Activated T-cell treated with anti-CD3 and anti-CD28 coated beads for 48 hours (primary cell): ENCODE measurements around the gene ERCC8.
A peak's percentile ranks its signal among the peaks of the same experiment; 100 is the strongest.
"Not testable (repeated sequence)": the region's sequence is repeated elsewhere in the genome, so short reads cannot be mapped to it uniquely, and the experiment has no call there.

Experiments used
- DNase-seq: peaks from one replicate; pipeline ENCODE4 v3.0.0-alpha.2; 2020; ENCODE audit warnings: low read depth

ERCC8 gene, protein sequence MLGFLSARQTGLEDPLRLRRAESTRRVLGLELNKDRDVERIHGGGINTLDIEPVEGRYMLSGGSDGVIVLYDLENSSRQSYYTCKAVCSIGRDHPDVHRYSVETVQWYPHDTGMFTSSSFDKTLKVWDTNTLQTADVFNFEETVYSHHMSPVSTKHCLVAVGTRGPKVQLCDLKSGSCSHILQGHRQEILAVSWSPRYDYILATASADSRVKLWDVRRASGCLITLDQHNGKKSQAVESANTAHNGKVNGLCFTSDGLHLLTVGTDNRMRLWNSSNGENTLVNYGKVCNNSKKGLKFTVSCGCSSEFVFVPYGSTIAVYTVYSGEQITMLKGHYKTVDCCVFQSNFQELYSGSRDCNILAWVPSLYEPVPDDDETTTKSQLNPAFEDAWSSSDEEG

DNA sequence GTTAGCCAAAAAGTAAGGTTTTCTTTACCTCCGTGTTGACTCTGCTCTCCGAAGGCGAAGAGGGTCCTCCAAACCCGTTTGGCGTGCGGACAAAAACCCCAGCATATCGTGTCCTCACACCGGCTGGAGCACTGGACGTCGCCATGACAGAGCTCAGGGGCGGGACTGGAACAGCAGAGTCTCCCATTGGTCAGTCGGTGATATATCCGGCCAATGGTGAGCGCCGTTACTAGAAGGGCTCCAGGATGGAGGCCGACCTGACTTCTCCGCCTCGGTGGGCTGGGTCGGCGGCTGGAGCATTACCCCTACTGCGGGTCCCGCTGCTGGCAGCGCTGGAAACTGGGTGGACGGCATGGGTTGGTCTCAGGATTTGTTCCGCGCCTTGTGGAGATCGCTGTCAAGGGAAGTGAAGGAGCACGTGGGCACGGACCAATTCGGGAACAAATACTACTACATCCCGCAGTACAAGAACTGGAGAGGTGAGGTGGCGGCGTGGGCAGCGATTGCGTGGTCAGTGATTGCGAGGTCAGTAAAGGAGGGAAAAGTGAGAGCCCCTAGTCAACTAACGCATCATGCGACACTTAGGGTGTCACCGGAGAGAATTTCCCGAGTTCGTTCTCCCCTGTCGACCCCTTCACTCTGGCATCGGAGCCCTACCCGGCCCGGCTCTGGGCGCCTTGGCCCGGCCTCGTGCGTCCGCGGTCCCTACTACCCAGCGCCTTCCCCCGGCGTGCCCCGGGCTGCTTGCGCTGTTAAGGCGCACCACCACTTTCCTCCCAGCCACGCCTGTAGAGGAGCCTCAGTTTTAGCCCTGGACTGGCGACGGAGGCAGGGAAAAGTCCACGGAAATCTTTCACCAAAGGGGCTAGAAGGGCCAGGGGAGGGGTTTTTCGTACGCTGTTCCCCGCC, at the start of gene ERCC8, which contains the start of gene NDUFAF2:
Gene ERCC8, minus strand, starts transcription at position 167 of the 909 bp plus-strand sequence. Its CDS starts 62 bp downstream, at position 105.
Gene NDUFAF2, plus strand, starts transcription at position 302 of the 909 bp plus-strand sequence. Its CDS starts 51 bp downstream, at position 353.
- peak; percentile 77 for DNase-seq

DNA sequence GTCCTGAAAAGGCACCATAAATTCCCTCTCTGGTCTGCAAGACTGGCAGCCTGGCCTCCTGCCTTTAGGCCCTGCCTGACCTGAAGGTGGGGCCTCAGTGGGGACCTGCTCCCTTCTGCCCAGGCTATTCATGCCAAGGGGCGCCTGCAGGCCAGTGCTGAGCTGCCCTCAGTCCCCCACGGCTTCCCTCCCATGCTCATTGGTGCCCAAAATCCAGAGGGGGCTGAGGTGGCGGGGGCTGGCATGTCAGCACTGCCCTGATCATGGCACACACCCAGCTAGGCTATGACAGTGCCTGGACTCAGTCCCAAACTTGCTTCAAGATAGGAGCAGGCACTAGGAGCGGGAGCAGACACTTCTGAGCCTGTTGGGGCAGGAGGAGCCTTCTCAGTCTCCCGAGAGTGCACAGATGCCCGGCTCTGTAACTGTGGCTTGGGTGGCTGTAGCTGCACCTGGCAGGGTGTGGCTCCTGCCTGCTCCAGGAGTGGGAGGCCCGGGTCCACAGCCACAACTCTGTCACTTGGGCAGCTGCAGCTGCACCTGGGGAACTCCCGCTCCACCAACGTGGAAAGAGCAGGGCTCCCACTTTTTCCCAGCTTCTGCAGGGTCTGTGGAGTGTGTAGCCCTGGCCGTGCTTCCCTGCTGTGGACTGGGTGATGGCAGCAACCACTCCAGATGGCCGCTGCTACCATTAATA, 49.2 kb upstream of the ERCC8 start:
- no peak for DNase-seq

DNA sequence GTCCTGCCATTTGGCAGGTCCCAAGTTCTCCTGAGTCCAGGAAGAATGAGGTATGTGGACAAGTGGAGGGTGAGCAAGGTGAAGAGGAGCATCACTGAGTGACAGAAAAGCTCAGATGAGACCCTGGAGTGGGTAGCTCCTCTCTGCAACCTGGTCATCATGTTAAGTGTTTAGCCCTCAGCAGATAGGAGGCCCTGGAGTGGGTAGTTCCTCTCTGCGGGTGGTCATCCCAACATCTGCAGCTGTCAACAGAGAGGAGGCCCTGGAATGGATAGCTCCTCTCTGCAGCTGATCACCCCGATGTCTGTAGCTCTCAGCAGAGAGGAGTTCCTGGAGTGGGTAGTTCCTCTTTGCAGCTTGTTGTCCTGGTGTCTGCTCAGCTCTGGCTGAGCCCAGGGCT, 48.6 kb upstream of the ERCC8 start:
- DNase-seq, result no peak

DNA sequence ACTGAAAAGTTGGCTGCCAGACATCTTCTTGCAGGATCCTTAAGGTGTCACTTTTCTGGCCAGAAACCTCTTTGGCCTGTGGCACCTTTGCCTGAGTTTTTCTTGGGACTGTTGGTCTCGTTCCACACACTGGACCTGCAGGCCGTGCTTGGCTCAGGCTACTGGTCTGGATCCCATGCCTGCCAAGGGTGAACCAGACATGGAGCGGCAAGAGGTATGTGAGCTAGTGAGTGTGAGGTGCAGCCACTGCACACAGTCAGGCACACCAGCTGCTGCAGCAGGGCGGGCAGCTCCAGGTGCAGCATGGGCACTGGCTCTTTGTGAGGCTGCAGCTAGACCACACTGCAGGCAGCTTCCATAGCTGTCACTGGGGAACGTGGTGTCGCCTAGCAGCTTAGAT, 48.0 kb upstream of the ERCC8 start:
- no peak for DNase-seq

DNA sequence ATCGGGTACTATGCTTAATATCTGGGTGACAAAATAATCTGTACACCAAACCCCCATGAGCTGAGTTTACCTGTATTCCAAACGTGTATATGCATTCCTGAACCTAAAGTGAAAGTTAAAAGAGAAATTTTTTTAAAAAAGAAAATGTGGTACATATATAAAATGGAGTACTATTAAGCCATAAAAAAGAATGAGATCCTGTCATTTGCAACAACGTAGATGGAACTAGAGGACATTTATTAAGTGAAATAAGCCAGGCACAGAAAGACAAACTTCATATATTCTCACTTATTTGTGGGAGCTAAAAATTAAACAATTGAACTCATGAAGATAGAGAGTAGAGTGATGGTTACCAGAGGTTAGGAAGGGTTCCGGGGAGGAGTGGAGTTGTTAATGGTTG, 44.9 kb upstream of the ERCC8 start:
- DNase-seq, result no peak

DNA sequence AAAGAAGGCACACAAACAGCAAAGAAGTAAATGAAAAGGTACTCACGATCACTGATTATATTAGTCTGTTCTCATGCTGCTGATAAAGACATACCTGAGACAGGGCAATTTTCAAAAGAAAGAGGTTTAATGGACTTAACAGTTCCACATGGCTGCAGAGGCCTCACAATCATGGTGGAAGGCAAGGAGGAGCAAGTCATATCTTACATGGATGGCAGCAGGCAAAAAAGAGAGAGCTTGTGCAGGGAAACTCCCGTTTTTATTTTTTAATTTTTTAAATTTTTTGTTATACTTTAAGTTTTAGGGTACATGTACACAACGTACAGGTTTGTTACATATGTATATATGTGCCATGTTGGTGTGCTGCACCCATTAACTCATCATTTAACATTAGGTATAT, 37.3 kb upstream of the ERCC8 start:
- not testable (repeated sequence) for DNase-seq

DNA sequence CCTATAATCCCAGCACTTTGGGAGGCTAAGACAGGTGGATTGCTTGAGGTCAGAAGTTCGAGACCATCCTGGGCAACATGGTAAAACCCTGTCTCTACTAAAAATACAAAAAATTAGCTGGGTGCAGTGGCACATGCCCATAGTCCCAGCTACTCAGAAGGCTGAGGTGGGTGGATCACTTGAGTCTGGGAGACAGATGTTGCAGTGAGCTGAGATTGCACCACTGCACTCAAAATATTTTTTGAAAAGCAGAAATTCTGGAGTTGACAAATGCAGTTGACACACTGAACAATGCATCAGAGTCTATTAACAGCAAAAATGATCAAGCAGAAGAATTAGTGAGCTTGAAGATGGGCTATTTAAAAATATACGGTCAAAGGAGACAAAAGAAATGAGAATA, 35.6 kb upstream of the ERCC8 start:
- no peak for DNase-seq

DNA sequence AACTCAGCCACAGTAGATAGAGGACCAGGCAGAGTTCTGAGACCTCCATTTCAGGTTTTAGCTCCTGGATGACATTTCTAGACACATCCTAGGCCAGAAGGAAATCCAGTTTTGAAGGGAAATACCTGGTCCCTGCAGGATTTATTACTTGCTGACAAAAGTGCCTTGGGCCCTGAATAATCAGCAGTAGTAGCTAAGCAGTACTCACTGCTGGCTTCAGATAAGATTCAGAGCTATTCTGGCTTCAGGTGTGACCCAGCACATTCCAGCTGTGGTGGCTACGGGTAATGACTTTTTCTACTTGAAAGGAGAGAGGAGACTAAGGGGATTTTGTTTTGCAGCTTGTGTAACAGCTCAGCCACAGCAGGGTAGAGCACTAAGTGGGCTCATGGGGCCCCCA, 34.1 kb upstream of the ERCC8 start:
- no peak for DNase-seq

DNA sequence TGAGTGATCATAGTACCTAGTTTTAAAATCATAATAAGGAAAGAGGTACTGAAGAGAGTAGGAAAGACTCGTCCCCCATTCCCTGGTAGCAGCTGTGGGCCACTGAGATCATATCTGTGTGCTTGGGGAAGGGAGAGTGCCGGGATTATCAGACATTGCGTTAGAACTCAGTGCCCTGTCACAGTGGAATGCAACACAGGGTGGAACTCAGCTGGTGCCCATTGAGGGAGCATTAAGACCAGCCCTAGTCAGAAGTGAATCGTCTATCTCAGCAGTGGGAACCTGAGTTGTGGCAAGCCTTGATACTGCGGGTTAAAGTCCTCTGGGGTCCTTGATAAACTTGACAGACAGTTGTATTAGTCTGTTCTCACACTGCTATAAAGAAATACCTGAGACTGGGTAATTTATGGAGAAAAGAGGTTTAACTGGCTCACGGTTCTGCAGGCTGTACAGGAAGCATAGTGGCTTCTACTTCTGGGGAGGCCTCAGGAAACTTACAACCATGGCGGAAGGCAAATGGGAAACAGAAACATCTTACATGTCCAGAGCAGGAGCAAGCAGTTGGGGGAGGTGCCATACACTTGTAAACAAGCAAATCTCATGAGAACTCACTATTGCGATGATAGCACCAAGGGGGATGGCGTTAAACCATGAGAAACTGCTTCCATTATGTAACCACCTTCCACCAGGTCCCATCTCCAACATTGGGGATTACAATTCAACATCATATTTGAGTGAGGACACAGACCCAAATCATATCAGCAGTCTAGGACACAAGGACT, 33.3 kb upstream of the ERCC8 start:
- no peak for DNase-seq

DNA sequence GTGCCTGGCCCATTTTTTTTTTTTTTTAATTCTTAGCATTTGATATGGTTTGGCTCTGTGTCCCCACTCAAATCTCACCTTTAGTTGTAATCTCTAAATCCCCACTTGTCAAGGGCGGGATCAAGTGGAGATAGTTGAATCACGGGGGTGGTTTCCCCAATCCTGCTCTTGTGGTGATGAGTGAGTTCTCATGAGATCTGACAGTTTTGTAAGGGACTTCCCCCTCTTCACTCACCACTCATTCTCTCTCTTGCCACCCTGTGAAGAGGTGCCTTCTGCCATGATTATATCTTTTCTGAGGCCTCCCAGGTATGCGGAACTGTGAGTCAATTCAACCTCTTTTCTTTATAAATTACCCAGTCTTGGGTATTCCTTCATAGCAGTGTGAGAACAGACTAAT, 27.4 kb upstream of the ERCC8 start:
- peak; percentile 40 for DNase-seq

DNA sequence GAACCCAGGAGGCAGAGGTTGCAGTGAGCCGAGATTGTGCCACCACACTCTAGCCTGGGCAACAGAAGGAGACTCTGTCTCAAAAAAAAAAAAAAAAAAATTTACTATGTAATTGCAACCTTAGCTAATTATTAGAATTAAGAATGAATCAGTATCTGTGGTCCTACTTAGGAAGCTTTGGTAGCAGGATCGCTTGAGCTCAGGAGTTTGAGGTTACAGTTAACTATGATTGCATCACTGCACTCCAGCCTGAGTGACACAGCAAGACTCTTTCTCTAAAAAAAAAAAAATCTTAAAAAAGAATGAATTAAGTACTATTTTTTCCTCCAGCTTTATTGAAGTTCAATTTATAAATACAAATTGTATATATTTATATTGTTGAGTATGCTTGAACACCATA, 16.8 kb upstream of the ERCC8 start:
- DNase-seq, result no peak

DNA sequence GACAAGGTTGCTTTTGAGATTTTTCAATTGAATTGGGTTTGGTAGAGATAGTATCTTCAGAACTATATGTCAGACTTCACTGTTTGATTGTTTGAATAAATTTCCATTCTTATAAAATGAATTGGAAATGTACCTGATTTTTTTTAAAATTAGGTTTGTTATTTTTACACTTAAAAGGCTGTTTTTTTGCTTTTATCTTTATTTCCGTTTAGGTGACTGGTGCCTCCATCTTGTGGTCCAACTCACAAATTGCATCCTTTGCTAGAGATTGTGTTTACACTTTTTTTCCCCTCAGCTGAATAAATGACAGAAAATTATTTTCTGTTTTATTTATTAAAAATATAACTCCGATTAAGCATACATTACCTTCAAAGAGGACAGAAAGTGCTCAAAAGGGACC, 15.7 kb upstream of the ERCC8 start:
- no peak for DNase-seq

DNA sequence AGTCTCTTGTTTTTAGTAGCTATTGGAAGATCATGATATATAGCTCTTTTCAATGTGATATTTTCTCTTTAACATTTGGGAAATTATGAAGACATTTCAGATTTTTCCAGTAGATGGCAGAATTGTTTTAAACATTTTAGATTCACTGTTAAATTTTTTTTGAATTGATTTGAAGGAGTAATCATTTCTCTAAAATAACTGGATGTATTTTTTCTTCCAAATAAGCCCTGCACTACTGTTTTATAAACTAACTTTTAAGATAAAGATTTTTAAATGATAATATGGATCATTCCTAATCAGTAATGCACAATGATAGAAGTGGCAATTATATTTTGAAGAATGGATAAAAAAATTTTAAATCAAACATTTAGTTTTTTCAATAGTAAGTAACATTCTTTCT, 14.3 kb upstream of the ERCC8 start:
- no peak for DNase-seq

DNA sequence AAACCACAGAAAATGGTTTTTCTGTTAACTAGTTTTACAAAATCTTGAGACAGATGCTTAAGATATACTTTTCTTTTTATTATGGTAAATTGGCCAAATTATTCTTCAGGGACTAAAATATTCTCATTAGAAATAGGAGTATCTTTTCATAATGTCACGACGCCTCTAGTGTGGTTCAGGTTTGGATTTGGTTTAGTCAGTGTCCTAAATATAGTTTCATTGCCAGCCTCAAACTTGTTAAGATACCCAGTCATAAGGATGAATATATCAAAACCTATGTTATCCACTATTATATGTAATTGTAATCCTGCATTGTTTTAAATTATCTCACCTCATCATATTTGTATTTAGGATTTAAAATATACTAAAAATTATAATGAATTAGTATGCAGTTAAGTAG, 13.8 kb upstream of the ERCC8 start:
- DNase-seq, result no peak

DNA sequence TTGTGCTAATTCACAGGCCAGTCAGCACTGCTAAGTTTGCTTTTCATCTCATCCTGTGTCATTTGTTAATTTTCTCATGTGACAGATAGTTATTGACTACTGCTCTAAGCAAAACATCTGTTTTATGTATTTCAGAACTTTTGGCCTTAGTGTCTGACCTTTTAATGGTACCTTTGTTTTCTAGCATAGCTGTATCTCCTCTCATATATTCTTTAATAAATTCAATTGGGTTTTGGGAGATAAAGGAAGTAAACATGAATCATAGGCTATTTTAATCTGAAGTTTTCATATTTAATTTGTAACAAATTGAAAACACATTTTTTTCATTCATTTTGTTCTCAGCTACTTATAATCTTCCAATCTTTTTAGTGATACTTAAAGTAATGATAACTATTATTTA, 13.2 kb upstream of the ERCC8 start:
- DNase-seq, result no peak

DNA sequence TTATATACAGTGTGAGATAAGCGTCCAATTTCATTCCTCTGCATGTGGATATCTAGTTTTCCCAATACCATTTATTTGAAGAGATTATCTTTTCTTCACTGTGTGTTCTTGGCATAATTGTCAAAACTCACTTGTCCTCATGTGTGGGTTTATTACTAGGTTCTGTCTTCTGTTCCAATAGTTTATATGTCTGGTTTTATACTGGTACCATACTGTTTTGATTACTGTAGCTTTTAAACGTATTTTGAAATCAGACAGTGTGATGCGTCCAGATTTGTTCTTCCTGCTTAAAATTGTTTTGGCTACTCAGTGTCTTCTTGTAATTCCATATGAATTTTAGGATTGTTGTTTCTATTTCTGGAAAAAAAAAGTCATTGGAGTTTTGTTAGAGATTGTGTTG, 10.4 kb upstream of the ERCC8 start:
- DNase-seq, result no peak

DNA sequence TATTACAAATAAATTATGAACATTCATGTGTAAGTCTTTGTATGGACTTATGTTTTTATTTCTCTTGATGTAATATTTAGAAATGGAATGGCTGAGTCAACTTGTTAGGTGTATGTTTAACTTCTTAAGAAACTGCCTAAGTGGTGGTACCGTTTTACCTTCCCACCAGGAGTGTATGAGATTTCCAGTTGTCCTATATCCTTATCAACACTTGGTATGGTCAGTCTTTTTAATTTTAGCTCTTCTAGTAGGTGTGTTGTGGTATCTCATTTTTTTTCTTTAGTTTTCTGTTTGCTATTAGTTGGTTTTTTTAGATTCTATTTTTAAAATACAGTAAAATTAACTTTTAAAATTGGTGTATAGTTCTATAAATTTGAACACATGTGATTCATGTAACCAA, 3.9 kb upstream of the ERCC8 start:
- no peak for DNase-seq

DNA sequence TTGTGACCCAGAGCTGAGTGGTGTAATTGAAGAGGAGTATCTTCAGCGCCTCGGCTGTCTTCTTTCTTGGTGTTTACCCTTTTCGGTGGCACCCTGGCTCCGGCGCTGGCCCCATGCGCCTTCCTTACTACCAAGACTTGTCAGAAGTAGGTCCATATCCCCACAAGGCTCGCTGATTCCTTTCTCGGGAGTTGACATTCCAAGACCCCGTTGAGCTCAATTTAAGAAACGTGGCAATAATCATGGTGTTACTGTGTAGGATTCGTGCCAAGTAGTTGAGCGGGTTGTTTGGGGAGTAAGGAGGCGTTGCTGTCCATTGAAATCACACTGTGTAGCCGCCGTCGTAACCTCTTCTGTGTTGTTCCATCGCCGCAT, 930 bp upstream of the ERCC8 start:
- DNase-seq, result peak; percentile 8

DNA sequence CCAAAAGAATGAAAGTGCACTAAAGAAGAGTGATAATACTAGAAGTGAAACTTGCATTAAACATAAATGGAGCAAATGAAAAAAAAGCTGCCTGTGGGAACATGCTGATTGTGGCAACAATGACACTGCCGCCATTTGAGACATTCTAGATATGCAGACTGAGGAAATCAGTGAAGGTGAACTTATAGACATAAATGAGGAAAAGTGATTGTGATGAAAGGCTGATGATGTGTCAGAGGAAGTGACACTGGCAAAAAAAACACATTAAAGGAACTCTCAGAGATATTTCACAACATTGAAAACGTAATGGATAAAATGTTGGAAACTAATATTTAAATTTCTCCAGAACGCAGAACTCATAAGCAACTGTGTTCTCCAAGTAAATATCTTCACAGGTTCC, 1.2 kb downstream of the ERCC8 start:
- no peak for DNase-seq

DNA sequence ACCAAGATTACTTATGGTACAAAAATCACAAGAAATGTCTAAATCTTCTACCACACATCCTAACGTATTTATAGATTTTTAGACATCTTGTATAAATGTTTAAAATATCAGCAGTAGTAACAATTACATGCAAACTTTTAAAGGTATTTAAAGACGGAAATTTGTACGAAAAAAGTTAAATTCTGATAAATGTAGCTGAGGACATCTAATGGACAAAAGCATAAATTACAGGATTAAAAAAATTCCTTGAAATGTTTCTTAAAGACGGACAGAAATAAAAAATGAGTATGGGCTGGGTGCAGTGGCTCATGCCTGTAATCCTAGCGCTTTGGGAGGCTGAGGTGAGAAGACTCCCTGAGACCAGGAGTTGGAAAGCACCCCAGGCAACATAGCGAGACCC, 15.8 kb downstream of the ERCC8 start:
- DNase-seq, result no peak

DNA sequence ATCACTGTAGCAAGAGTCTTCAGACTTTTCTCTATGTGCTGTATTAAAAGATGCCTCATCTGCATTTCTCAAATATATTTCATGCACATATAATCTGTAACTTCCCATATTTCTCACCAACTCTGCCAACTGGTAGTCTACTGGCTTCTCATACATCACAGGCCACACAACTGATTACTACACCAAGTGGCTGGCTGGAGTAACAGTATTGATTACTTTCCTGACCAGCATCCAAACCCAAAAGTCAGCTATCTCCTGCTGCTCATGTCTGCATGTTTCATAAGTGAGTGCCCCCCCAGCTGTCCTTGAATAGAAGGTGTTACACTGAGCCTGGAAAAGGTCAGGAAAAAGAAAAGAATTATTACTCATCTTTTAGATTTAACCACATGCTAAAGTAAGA, 17.4 kb downstream of the ERCC8 start:
- no peak for DNase-seq

DNA sequence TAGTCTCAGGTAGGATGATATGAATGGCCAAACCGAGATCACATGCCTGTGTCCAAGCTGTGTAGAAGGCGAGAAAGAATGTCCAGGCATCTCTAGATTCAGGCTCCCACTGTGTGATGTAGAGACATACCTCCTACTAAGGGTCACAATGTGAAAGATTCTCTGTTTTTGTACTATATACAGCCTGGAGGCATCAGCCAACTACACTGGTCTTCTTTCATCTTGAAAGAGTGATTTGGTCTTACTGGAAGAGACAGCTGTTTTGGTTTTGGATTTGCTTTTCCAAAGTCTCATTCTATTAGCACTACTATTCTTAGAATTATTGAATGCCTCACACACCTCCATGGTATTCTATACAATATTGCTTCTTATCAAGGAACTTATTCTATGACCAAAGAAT, 26.4 kb downstream of the ERCC8 start:
- no peak for DNase-seq
